ENCODE results near the gene MLYCD.

MLYCD gene

DNA sequence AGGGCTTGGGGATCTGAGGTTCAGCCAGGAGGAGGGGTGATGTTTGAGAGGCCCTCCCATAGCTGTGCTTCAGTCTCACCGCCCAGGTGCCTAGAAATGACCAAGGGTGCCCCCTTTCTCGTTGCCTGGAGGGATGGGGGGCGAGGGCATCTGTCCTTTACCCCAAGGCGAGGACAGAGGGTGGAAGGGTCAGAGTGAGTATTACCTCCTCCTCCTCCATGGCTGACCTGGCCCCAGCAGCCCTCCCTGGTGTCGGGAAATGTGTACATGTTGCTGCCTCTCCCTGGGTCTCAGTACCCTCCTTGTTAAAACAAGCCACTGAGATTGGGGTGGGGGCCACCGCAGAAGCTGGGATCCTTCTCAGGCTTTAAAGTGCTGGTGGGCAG is 71.5 kb downstream of the MLYCD start:
- DNase-seq (ENCODE audit: low read depth) = no peak

DNA sequence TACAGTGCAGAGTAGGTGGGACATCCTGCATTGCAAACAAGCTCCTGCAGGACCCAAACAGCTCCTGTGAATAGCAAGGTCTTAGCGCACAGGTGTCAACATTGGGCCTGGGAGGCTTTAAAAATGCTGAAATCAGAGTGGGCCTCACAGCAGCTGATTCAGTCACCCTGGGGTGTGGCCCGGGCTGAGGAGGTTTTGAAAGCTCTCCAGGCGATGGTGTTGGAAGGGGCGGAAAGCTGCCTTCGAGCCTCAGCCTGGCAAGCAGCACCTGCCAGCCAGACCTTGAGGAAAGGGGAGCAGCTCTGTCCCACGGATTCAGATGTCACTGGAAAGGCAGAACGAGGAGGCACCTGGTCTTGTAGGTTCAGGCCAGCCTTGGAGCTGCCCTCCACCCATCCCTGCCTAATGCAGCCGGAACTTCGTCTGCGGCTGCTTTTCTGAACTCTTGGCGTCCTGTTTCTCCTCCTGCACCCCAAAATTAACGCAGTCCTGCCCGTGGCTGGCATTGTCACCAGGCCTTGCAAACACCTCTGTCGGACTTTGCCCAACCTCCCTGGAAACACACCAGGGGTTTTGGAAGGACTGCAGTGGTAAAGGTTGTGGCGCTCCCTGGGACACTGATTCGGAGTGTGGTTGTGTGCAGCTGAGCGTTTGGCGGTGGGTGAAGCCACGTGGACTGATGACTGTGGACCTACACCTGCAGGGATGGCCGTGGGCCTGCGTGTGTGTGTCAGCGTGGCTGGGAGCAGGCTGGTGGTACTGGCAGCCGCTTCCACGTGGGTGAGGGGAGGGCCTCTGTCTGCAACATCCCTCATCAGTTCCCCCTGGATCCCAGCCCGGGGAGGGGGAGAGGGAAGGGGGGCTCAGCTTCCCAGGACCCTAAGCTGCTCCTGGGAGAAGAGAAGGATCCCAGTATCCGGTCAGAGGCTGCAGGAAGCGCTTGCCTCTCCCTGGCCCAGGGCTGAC is 72.5 kb downstream of the MLYCD start:
- no peak for DNase-seq (ENCODE audit: low read depth)

DNA sequence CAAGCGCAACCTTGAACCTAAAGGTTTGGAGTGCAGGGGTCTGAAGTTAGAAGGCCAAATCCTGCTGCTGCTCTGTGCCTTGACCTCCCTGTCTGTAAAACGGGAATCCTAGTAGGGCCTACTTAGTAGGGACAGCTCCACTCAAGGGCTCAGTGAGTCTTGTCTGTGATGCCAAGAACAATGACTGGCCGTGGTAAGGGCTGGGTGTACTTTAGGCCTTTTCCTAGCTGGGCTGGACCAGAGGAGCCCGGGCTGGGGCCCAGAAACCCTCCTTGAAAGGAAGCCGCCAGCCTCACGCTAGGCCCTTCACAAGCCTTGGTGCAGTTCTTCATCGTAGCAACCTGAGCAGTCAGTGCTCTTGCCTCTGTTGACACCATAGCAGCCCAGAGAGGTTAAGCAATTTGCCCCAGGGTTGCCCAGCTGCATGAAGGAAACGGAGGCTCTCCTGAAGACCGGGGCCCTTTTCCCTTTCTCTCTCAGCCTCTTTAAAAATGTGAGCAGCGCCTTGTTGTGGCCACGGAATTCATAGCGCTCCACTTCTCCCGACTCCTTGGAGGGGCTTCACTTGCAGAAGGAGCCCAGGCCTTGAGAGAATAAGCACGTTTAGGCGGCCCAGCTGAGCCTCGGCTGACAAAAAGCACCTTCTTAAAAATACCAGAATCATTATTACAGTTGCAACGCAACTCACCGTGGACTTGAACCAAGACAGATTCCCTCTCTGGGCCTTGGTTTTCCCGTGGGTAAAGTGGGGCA is 73.5 kb downstream of the MLYCD start:
- no peak for DNase-seq (ENCODE audit: low read depth)

- no peak for DNase-seq (ENCODE audit: low read depth)
Observed at GRCh38 chr16:83973077-83973476, 74.2 kb downstream of the MLYCD start.

GRCh38 chr16:83973581-83974385 is 74.9 kb downstream of the MLYCD start:
- DNase-seq (ENCODE audit: low read depth) = no peak

GRCh38 chr16:83974475-83974874 is 75.6 kb downstream of the MLYCD start:
- DNase-seq (ENCODE audit: low read depth) = no peak

- DNase-seq (ENCODE audit: low read depth) = no peak
Observed at GRCh38 chr16:83975590-83976260, 76.8 kb downstream of the MLYCD start.

All from GM04503 (cell line).